GM21825 (cell line): Measurements from ENCODE around the gene HMCN1.
A peak's percentile ranks its signal among the peaks of the same experiment; 100 is the strongest.
"Not testable (repeated sequence)": the region's sequence is repeated elsewhere in the genome, so short reads cannot be mapped to it uniquely, and the experiment has no call there.

Experiments used
- ATAC-seq: cut with Tn5 transposase; IDR thresholded peaks from one replicate; pipeline ENCODE4 v1.9.1; 2021; ENCODE audit warnings: mild to moderate bottlenecking, moderate library complexity; ENCODE audit not compliant: unreplicated experiment

Gene HMCN1

GRCh38 chr1:186125511-186125910 lies 391.3 kb downstream of the HMCN1 start:
- no peak for ATAC-seq

GRCh38 chr1:186129758-186130157 lies 395.6 kb downstream of the HMCN1 start:
- no peak for ATAC-seq

DNA sequence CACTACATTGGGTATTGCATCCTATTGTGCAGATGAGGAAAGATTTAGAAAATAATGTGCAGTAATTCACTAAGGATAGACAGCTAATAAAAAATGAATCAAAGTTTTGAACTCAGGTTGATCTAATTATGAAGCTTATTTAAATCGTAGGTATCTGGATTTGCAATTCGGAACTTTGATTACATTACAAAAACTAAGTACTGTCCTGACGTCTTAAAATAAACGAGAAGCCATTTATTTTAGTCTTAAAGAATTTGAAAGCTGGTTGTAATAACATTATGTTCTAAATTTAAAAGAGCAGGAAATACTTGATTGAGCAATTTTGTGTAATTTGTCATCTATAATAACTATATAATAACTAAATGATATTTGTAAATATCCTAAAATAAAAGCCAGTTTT lies 404.9 kb downstream of the HMCN1 start:
- no peak for ATAC-seq

- ATAC-seq = no peak
Observed at GRCh38 chr1:186139701-186140100, 405.5 kb downstream of the HMCN1 start.

DNA sequence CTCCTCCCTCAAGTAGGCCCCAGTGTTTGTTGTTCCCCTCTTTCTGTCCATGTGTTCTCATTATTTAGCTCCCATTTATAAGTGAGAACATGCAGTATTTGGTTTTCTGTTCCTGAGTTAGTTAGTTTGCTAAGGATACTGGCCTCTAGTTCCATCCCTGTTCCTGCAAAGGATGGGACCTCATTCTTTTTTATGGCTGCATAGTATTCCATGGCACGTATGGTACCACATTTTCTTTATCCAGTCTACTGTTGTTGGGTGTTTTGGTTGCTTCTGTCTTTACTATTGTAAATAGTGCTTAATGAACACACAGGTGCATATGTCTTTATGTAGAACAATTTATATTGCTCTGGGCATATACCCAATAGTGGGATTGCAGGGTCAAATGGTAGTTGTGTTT lies 408.0 kb downstream of the HMCN1 start:
- ATAC-seq = no peak

GRCh38 chr1:186142916-186143315 lies 408.7 kb downstream of the HMCN1 start:
- no peak for ATAC-seq

DNA sequence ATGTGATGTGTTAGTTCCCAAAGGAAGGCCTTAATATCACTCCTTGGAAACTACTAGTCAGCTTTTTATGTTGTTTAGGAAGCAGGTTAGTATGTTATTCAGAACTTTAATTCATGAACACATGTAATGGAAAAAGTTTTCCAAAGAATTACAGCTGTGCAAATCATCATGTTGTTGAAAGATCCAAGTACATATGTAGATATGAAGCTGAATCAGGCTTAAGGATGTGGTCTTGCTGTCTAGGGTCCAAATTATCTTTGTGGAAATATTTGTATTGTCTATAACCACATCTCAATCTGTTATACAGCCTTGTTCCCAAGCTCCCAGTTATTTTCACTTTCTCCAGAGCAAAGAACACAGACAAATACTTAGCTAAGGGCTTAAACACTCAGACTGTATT lies 409.3 kb downstream of the HMCN1 start:
- no peak for ATAC-seq

DNA sequence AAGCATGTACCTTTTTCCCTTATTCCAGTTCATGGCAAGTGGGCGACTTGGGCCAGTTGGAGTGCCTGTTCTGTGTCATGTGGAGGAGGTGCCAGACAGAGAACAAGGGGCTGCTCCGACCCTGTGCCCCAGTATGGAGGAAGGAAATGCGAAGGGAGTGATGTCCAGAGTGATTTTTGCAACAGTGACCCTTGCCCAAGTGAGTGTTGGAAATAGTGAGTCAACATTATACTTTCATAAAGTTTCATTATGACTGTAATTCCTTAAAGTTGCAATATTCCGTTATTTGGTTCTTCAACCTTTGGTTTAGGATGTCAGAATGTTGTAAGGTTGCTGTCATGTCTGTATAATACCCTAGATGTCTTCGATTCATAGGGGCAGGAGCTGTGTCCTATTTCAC lies 410.3 kb downstream of the HMCN1 start:
- ATAC-seq = no peak

- no peak for ATAC-seq
Observed at GRCh38 chr1:186146974-186147373, 412.8 kb downstream of the HMCN1 start.

- ATAC-seq = no peak
Observed at GRCh38 chr1:186149591-186149990, 415.4 kb downstream of the HMCN1 start.

DNA sequence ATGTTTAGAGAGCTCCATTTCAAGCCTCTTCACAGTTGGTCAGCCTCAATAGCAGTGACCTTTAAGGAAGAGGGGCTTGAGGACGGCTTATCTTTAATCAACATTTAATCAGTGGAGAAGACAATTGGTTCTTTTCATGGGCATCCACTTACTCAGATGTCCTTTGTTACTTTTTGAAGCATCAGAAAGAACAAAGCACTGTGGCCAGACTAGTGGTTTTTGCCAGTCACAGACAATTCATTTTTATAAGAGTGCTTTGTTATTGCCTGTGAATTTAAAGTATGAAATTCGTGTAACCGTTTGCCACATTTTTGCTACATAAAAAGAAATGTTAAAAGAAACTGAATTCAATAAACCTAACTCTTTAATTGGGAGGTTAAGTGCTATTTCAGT lies 418.0 kb downstream of the HMCN1 start:
- ATAC-seq = no peak

- no peak for ATAC-seq
Observed at GRCh38 chr1:186152620-186153239, 418.5 kb downstream of the HMCN1 start.

DNA sequence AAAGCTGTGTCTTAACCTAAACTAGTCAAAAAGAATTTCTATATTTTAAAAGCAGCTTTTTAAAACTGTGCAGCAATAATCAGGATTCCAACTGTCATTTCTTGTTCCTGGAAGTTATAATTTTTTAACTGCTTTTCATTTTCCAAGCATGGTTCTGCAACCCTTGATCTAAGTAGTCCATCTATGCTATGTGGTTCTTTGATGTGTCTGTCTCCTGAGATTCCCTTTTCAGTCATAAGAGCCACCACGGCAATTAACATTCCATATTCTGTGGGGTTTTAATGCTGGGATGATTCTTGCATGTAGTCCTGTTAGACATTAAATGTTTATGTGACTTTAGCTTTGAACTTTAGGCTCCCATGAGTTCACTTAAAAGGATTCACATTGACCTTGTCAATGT lies 420.5 kb downstream of the HMCN1 start:
- ATAC-seq = no peak

DNA sequence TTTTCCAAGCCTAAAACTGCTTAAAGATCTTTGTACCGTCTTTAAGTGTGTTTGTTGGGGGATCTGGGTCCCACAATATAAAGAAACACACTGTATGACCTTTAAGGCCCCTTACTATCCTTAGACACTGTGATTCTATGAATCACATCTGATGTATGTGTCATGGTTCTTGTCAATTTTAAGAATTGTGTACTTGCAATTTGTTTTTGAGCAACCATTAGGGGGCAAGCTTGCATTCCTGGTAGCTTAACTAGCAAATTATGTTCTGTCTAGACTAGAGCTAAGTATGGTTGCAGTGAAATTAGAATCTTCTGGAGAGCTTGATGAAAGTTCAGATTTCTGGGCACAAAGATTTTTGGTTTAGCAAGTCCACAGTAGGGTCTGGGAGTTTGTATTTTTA lies 421.4 kb downstream of the HMCN1 start:
- peak; percentile 72 for ATAC-seq

- not testable (repeated sequence) for ATAC-seq
Observed at GRCh38 chr1:186162895-186163294, 428.7 kb downstream of the HMCN1 start.

DNA sequence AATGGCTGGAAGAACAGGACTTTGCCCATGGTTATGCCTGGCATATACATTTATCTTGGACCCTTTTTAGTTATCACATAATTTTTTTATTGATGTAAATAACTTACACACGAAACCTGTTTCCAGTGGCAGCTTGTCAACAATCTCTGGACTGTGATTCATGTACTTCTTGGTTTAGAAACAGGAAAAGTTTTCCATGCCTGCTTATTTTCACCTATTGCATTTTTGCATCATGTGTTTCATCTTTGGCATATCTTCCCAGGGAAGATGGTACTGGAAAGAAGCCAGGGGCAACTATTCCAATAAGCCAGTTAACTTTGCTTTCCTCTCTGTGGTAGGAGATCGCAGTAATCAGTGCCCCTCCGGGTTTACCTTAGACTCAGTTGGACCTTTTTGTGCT lies 430.6 kb downstream of the HMCN1 start:
- ATAC-seq = no peak

GRCh38 chr1:186165303-186165702 lies 431.1 kb downstream of the HMCN1 start:
- no peak for ATAC-seq

DNA sequence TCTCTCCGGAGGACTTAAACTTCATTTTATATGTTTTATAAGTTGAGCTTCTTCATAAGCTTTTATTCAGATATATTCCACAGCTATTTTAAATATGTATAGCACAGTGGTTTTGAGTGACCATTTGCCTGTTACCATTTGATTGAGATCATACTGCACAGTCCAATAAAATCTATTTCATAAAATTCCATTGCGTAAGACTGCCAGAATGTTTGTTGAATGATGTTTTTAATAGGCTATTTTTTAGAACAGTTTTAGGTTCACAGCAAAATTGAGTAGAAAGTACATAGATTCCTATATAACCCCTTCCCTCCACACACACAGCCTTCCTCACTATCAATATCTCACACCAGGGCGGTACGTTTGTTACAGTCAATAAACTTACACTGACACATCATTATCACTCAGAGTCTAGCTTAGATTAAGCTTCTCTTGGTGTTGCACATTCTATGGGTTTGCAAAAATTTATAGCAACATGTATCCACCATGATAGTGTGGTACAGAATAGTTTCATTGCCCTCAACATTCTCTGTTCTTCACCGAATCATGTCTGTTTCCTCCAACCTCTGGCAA lies 433.0 kb downstream of the HMCN1 start:
- no peak for ATAC-seq

DNA sequence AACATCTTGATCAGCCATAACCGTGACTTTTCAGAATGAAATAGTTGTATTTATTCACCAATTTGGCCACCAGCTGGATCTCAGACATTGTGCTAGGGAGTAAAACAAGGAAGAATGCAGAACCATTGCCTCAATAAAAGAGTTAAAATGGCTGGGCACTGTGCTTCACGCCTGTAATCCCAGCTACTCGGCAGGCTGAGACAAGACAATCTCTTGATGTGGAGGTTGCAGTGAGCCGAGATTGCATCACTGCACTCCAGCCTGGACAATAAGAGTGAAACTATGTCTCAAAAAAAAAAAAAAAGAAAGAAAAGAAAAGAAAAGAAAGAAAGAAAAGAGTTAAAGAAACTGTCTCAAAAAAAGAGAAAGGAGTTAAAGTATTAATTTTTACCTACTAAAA lies 441.4 kb downstream of the HMCN1 start:
- ATAC-seq = no peak

GRCh38 chr1:186178426-186179043 lies 444.3 kb downstream of the HMCN1 start:
- no peak for ATAC-seq

DNA sequence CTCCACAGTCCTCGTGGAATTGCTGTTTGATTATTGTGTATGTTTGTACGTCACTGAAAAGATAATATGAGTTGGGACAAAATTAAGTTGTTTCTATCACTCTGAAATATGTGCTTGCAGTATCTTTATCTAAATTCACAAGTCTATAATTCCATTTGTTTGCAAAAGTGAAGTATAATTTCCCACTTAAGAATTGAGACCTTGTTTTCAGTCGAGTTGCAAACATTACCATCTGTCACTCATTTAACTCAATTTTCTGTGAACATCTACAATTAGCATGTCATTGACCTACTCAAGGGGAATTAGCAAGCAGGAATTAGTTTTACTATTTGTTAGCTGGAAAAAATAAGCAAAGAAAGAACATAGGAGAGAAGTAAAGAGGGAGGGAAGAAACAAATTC lies 445.0 kb downstream of the HMCN1 start:
- ATAC-seq = no peak

GRCh38 chr1:186183219-186183618 lies 449.0 kb downstream of the HMCN1 start:
- peak; percentile 72 for ATAC-seq
